HepG2 (cell line): Measurements from ENCODE around the gene GABRG3. TPM values are rescaled to one million over a fixed set of nuclear protein-coding genes. Genes with fewer than 3 reads are reported as not detected.

Experiments used
- ATAC-seq: fragments of 200-7000 bp; cut with Tn5 transposase; 3 replicates; pipeline ENCODE4 v1.9.1; 2020; ENCODE audit warnings: mild to moderate bottlenecking, moderate library complexity
- BruUV-seq: library from RNA; stranded (reverse); fragments of 400-500 nt; replicated peaks from 2 replicates; lab custom pipeline; 2021; lab: Mats Ljungman, UMichigan
- CTCF ChIA-PET: fragments of 300-600 bp; formaldehyde crosslinking; extraction: SDS; loops from one replicate; lab custom pipeline; 2021; ENCODE audit warnings: low total read pairs, inconsistent platforms, low intra/inter-chr PET ratio; lab: Yijun Ruan, JAX
- POLR2A ChIA-PET: fragments of 350-600 bp; sonication (Branson Sonifier 250); formaldehyde crosslinking; loops from one replicate; lab custom pipeline; 2020; ENCODE audit warnings: antibody characterized with exemption, inconsistent platforms; lab: Yijun Ruan, JAX
- DNase-seq: peaks from one replicate; pipeline ENCODE4 v3.0.0-alpha.2; 2015; ENCODE audit warnings: low spot score
- FAIRE-seq: peaks from 3 replicates; lab custom pipeline; 2011; peaks lifted over from hg19 to GRCh38; lab: Jason Lieb, UNC
- H2AFZ ChIP-seq: one replicate; pipeline ENCODE4 v1.6.1; 2011; ENCODE audit warnings: low read length, inconsistent platforms
- H3K27ac ChIP-seq: fragments of 300-600 bp; 3 replicates; pipeline ENCODE4 v1.8.0; 2011; ENCODE audit warnings: mixed run types, mild to moderate bottlenecking, mixed read lengths, low read length, inconsistent platforms; ENCODE audit not compliant: insufficient read depth; ENCODE audit errors: extremely low read length
- H3K27me3 ChIP-seq, 2 experiments: fragments of 200-600 bp in 1 of 2; 2 replicates in 1 of 2; 3 replicates in 1 of 2; pipeline versions ENCODE4 v1.6.0 to v1.8.0; 2011; ENCODE audit warnings: low read length in 2 of 2, mild to moderate bottlenecking in 2 of 2, moderate library complexity in 2 of 2, inconsistent platforms in 1 of 2; ENCODE audit not compliant: insufficient read depth in 2 of 2, control insufficient read depth in 1 of 2
- H3K36me3 ChIP-seq, 2 experiments: fragments of 200-600 bp in 1 of 2; replicated peaks in 1 of 2; 2 replicates in 1 of 2; 3 replicates in 1 of 2; pipeline versions ENCODE4 v1.5.1 to v1.8.0; 2011; ENCODE audit warnings: low read length in 2 of 2, inconsistent platforms in 1 of 2; ENCODE audit not compliant: insufficient read depth in 2 of 2, control insufficient read depth in 1 of 2
- H3K4me1 ChIP-seq: 2 replicates; pipeline ENCODE4 v1.5.1; 2012; ENCODE audit warnings: low read length, inconsistent platforms; ENCODE audit not compliant: insufficient read depth
- H3K4me2 ChIP-seq: 2 replicates; pipeline ENCODE4 v1.6.0; 2011; ENCODE audit warnings: low read depth, low read length, inconsistent platforms
- H3K4me3 ChIP-seq, 3 experiments: fragments of 200-600 bp in 1 of 3; sonication (generic), shearing (Covaris generic) in 1 of 3; replicated peaks in 1 of 3; 2 replicates each; pipeline ENCODE4 v1.5.1; 2011 to 2016; ENCODE audit warnings: low read length in 3 of 3, inconsistent platforms in 2 of 3, low read depth in 2 of 3, mild to moderate bottlenecking in 2 of 3, control low read depth in 1 of 3, mixed read lengths in 1 of 3; ENCODE audit not compliant: insufficient read depth in 1 of 3
- H3K79me2 ChIP-seq: one replicate; pipeline ENCODE4 v1.6.1; 2011; ENCODE audit warnings: low read length, inconsistent platforms; ENCODE audit not compliant: insufficient read depth
- H3K9ac ChIP-seq: 2 replicates; pipeline ENCODE4 v1.6.0; 2011; ENCODE audit warnings: mild to moderate bottlenecking, low read depth, low read length, inconsistent platforms; ENCODE audit not compliant: insufficient read depth
- H3K9me3 ChIP-seq: 2 replicates; pipeline ENCODE4 v1.5.1; 2012; ENCODE audit warnings: mild to moderate bottlenecking, low read length
- H4K20me1 ChIP-seq: 2 replicates; pipeline ENCODE4 v1.6.0; 2011; ENCODE audit warnings: inconsistent platforms, mild to moderate bottlenecking, low read length, moderate library complexity; ENCODE audit not compliant: insufficient read depth
- ONECUT2 ChIP-seq: sonication (generic); formaldehyde crosslinking; IDR thresholded peaks from 2 replicates; pipeline ENCODE4 v1.4.0; 2020; ENCODE audit warnings: missing genetic modification reagents
- REL ChIP-seq: sonication (generic); formaldehyde crosslinking; conservative IDR thresholded peaks from 2 replicates; pipeline ENCODE4 v1.8.0; 2022; ENCODE audit warnings: mild to moderate bottlenecking, missing genetic modification reagents, moderate library complexity
- REXO4 ChIP-seq: sonication (generic); formaldehyde crosslinking; IDR thresholded peaks from 2 replicates; pipeline ENCODE4 v1.8.0; 2022; ENCODE audit warnings: missing genetic modification reagents, mild to moderate bottlenecking, borderline replicate concordance
- TP53 ChIP-seq: sonication (generic); formaldehyde crosslinking; conservative IDR thresholded peaks from 2 replicates; pipeline ENCODE4 v1.4.0; 2020; ENCODE audit warnings: missing genetic modification reagents
- WGBS: methylation state at CpG from one replicate; pipeline ENCODE4 v1.1.6; 2017; ENCODE audit warnings: low lambda C conversion rate; 5-methylcytosine and 5-hydroxymethylcytosine counted together
- in situ Hi-C: cut with HindIII; loops from 2 replicates; pipeline ENCODE4 v1.10.0; 2017; ENCODE audit warnings: low pct_unique_long_range_greater_than_20kb; ENCODE audit not compliant: extremely low pct_ligation_motif_present
- intact Hi-C: fragments of 100-400 bp; cut with micrococcal nuclease; formaldehyde crosslinking; loops from one replicate; pipeline ENCODE4 v1.10.0; 2022; ENCODE audit not compliant: unreplicated experiment
- polyA plus RNA-seq, 8 experiments: library from polyadenylated mRNA; depleted of rRNA in 3 of 8; stranded (reverse) in 7 of 8; unstranded in 1 of 8; fragments of >200 nt; fragmentation: Illumina TruSeq in 4 of 8; extraction: Trizol in 4 of 8; gene quantifications; 2 replicates each; pipeline versions ENCODE4 v1.2.1 to v1.2.3, GENCODE V29; 2011 to 2016; ENCODE audit warnings: low read depth in 4 of 8, missing spikeins in 1 of 8, mixed read lengths in 1 of 8; ENCODE audit not compliant: insufficient read depth in 1 of 8
- total RNA-seq, 5 experiments: library from RNA; depleted of rRNA; stranded (reverse); fragments of >200 nt; fragmentation: Illumina TruSeq; extraction: Trizol; gene quantifications; 2 replicates each; pipeline ENCODE4 v1.2.3, GENCODE V29; 2016; ENCODE audit warnings: low read depth in 1 of 5
- TF ChIP-seq, protein P1 (sequence below): sonication (generic); formaldehyde crosslinking; IDR thresholded peaks from 2 replicates; pipeline ENCODE4 v1.4.0; 2020; ENCODE audit warnings: mild to moderate bottlenecking, missing genetic modification reagents
- TF ChIP-seq, protein P2 (sequence below): sonication (generic); formaldehyde crosslinking; conservative IDR thresholded peaks from 2 replicates; pipeline ENCODE4 v1.8.0; 2022; ENCODE audit warnings: missing genetic modification reagents

GABRG3 gene
- total and polyA plus RNA-seq, 2 of the 13 experiments (the other 11 are each of a cell fraction or from before 2014, with no cell fraction given), result not detected

DNA sequence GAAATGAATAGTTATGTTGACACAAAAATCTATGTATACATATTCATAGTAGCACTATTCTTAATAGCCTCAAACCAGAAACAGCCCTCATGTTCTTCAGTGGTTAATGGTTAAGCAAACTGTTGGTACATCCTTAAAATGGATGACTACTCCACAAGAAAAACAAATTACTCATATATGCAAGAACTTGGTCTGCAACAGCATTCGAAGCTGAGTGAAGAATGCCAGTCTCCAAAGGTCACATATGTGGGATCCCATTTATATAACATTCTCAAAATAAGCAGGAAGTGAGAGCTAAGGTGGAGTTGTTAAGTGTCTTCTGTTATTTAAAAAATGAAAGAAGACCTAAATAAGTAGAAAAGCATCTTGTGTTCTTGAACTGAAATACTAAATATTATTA, 365.7 kb downstream of the GABRG3 start (continued):
- TF ChIP-seq, protein P1, sequence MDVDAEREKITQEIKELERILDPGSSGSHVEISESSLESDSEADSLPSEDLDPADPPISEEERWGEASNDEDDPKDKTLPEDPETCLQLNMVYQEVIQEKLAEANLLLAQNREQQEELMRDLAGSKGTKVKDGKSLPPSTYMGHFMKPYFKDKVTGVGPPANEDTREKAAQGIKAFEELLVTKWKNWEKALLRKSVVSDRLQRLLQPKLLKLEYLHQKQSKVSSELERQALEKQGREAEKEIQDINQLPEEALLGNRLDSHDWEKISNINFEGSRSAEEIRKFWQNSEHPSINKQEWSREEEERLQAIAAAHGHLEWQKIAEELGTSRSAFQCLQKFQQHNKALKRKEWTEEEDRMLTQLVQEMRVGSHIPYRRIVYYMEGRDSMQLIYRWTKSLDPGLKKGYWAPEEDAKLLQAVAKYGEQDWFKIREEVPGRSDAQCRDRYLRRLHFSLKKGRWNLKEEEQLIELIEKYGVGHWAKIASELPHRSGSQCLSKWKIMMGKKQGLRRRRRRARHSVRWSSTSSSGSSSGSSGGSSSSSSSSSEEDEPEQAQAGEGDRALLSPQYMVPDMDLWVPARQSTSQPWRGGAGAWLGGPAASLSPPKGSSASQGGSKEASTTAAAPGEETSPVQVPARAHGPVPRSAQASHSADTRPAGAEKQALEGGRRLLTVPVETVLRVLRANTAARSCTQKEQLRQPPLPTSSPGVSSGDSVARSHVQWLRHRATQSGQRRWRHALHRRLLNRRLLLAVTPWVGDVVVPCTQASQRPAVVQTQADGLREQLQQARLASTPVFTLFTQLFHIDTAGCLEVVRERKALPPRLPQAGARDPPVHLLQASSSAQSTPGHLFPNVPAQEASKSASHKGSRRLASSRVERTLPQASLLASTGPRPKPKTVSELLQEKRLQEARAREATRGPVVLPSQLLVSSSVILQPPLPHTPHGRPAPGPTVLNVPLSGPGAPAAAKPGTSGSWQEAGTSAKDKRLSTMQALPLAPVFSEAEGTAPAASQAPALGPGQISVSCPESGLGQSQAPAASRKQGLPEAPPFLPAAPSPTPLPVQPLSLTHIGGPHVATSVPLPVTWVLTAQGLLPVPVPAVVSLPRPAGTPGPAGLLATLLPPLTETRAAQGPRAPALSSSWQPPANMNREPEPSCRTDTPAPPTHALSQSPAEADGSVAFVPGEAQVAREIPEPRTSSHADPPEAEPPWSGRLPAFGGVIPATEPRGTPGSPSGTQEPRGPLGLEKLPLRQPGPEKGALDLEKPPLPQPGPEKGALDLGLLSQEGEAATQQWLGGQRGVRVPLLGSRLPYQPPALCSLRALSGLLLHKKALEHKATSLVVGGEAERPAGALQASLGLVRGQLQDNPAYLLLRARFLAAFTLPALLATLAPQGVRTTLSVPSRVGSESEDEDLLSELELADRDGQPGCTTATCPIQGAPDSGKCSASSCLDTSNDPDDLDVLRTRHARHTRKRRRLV, result no peak
- no peak for TF ChIP-seq TP53 (CRISPR knock-in tag)

DNA sequence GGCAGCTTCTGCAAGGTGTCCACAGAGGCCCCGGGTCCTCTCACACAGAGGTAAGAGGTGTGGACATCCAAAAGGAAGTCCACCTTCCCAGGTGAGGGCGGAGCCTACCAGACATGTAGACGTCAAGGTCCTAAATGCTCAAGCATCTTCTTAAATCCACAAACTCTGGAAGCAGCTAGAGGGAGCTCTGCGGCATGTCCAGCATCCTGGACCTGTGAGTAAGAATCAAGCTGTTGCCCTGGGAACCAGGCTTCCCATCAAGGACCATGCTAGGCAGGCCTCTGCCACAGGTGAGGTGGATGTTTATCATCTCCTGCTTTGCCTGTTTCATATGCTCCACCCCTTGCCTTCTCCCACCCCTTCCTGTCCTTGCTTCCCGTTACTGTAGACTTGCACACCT, 368.2 kb downstream of the GABRG3 start:
- no peaks in the 10 kb centered on the region for H3K36me3 ChIP-seq
- H3K9ac ChIP-seq, result no peak overlapping the region
- BruUV-seq, result no TSS peak
- DNase-seq, result no peak
- TF ChIP-seq ONECUT2 (CRISPR knock-in tag), result no peak
- TF ChIP-seq, protein P2, sequence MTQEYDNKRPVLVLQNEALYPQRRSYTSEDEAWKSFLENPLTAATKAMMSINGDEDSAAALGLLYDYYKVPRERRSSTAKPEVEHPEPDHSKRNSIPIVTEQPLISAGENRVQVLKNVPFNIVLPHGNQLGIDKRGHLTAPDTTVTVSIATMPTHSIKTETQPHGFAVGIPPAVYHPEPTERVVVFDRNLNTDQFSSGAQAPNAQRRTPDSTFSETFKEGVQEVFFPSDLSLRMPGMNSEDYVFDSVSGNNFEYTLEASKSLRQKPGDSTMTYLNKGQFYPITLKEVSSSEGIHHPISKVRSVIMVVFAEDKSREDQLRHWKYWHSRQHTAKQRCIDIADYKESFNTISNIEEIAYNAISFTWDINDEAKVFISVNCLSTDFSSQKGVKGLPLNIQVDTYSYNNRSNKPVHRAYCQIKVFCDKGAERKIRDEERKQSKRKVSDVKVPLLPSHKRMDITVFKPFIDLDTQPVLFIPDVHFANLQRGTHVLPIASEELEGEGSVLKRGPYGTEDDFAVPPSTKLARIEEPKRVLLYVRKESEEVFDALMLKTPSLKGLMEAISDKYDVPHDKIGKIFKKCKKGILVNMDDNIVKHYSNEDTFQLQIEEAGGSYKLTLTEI, result no peak
- TF ChIP-seq REXO4 (CRISPR knock-in tag), result no peak
- TF ChIP-seq REL (CRISPR knock-in tag), result no peak
- TF ChIP-seq, all 625 proteins: peak for 0
- Histone ChIP-seq H3K9me3 (no peaks in the 10 kb centered on the region), H4K20me1 (no peaks in the 10 kb centered on the region), H3K4me2 (no peak overlapping the region), H3K4me3 (no peak overlapping the region), H3K27me3 (no peaks in the 10 kb centered on the region), H3K4me1 (no peaks in the 10 kb centered on the region), H2AFZ (no peak overlapping the region), H3K79me2 (no peaks in the 10 kb centered on the region), H3K27ac (no peak overlapping the region)
- 0% methylated on average over 5 of the region's 5 CpGs for WGBS
- POLR2A ChIA-PET, result no interaction called here
- in situ Hi-C loops (no loop called here), intact Hi-C loops (no loop called here)
- ATAC-seq (no peak), FAIRE-seq (no peak)
- CTCF ChIA-PET, result no interaction called here
